ENCODE results near the gene IFNLR1.

GRCh38 chr1:24138476-24139221 is 48.4 kb downstream of the IFNLR1 start:
- TF ChIP-seq GATA2 (IDR thresholded peaks at IDR 0.05; ENCODE audit: low read depth, low read length), result no peak
- no peak for TF ChIP-seq GATA3 (IDR thresholded peaks at IDR 0.05; ENCODE audit: low read depth, low read length)

Data from SH-SY5Y (cell line).